ENCODE data around the gene DCN.

DCN gene

DNA sequence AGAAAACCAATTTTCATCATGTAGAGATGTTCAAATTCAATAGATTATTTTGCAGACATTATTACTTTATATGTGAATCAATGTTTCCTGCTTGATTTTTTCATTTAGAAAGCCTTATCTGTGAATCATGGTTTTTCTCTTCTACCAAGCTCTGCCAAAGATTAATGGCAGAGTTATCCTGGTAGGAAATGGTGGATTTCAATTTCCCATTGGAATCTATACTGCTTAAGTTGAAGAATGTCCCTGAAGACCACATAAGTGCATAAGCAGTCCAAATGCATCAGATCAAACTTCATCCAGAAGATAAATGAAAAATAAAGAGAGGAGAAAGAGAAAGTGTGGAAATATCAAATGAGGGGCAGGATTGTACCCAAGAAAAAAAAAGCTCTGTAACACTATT, 76.3 kb downstream of the DCN start:
- no peaks in the 10 kb centered on the region for H3K36me3 ChIP-seq (replicated peaks)
- TF ChIP-seq, protein P1, sequence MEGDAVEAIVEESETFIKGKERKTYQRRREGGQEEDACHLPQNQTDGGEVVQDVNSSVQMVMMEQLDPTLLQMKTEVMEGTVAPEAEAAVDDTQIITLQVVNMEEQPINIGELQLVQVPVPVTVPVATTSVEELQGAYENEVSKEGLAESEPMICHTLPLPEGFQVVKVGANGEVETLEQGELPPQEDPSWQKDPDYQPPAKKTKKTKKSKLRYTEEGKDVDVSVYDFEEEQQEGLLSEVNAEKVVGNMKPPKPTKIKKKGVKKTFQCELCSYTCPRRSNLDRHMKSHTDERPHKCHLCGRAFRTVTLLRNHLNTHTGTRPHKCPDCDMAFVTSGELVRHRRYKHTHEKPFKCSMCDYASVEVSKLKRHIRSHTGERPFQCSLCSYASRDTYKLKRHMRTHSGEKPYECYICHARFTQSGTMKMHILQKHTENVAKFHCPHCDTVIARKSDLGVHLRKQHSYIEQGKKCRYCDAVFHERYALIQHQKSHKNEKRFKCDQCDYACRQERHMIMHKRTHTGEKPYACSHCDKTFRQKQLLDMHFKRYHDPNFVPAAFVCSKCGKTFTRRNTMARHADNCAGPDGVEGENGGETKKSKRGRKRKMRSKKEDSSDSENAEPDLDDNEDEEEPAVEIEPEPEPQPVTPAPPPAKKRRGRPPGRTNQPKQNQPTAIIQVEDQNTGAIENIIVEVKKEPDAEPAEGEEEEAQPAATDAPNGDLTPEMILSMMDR (IDR thresholded peaks at IDR 0.05; ENCODE audit: low read depth, low read length, missing control alignments) = no peak
- H3K27me3 ChIP-seq (replicated peaks) = no peaks in the 10 kb centered on the region
- H3K27ac ChIP-seq = no peak overlapping the region
- H3K4me3 ChIP-seq (ENCODE audit: low read depth, low read length) = no peak overlapping the region
- in situ Hi-C loops (cut with HindIII; ENCODE audit: low pct_ligation_motif_present, low sequenced_read_pairs) = no loop called here
- no peak for DNase-seq

DNA sequence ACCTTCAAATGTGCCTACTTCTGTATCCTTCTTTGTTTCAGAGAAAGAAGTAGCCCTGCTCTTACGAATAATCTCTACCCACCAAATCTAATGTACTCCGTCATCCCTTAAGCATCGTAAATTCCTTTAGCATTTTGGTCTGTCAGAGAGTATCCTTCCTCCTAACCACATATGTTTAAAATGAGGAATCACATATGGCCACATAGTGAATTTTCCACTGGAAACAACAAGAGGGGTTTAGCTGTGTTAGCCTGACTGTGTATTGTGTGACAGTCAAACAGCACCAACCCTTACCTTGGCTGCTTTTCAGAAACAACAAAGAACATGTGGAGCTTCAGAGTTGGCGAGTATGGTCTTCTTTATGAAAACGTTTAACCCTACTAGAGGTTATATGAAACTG, 76.8 kb downstream of the DCN start:
- TF ChIP-seq, protein P1 (IDR thresholded peaks at IDR 0.05; ENCODE audit: low read depth, low read length, missing control alignments) = no peak
- Histone ChIP-seq H3K36me3 (replicated peaks) (no peaks in the 10 kb centered on the region), H3K27ac (no peak overlapping the region), H3K4me3 (ENCODE audit: low read depth, low read length) (no peak overlapping the region), H3K27me3 (replicated peaks) (no peaks in the 10 kb centered on the region)
- in situ Hi-C loops (cut with HindIII; ENCODE audit: low pct_ligation_motif_present, low sequenced_read_pairs) = no loop called here
- DNase-seq = no peak

DNA sequence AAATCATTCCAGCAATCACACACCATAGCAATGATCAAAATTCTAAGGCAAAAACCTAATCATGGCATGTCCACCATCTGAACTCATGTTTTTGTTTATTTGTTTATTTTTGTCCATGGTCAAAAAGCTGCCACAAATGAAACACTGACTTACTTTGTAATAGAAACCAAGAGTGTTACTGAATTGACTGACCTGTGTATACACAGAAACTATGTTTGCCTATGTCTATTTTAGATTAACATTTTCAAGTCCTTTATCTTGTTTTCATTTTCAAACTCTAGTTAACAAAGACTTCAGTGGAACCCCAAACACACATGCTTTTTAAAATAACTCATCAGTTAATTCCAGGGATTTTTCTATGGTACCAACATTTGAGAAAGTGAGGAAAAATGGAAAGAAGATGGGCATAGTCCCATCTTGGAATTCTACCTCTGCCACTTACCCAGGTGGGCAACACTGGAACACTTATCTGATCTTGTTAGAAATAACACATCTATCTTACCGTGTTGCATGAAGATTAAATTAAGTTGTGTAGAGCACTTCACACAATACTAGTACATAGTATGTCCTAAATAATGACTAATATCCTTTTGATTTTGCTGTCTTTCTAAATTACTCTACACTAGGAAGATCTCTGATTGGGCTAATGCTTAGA, 77.7 kb downstream of the DCN start:
- in situ Hi-C loops (cut with HindIII; ENCODE audit: low pct_ligation_motif_present, low sequenced_read_pairs) = no loop called here
- TF ChIP-seq, protein P1 (IDR thresholded peaks at IDR 0.05; ENCODE audit: low read depth, low read length, missing control alignments) = no peak
- no peak overlapping the region for H3K4me3 ChIP-seq (ENCODE audit: low read depth, low read length)
- no peak overlapping the region for H3K27ac ChIP-seq
- H3K36me3 ChIP-seq (replicated peaks) = no peaks in the 10 kb centered on the region
- H3K27me3 ChIP-seq (replicated peaks) = no peaks in the 10 kb centered on the region
- DNase-seq = no peak

DNA sequence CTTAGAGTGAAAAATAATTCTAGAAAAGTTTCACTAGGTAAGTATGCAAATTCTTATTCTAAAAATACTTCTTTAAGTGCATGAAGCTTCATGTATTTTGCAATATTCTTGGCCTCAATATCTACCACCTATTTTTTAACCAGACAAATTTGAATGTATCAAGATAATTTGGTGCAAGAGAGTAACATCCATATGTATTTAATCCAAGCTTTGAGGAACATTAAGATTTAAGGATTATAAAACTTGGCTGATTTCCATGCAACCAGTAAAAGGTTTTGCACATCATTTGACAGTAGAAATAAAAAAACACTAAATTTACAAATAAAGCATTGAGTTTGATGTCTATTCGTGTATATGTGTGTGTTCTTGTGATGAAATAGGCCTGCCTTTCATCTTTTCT, 79.0 kb downstream of the DCN start:
- H3K27me3 ChIP-seq (replicated peaks) = no peaks in the 10 kb centered on the region
- no peak overlapping the region for H3K4me3 ChIP-seq (ENCODE audit: low read depth, low read length)
- no peak for DNase-seq
- in situ Hi-C loops (cut with HindIII; ENCODE audit: low pct_ligation_motif_present, low sequenced_read_pairs) = no loop called here
- no peak overlapping the region for H3K27ac ChIP-seq
- TF ChIP-seq, protein P1 (IDR thresholded peaks at IDR 0.05; ENCODE audit: low read depth, low read length, missing control alignments) = no peak
- no peaks in the 10 kb centered on the region for H3K36me3 ChIP-seq (replicated peaks)

DNA sequence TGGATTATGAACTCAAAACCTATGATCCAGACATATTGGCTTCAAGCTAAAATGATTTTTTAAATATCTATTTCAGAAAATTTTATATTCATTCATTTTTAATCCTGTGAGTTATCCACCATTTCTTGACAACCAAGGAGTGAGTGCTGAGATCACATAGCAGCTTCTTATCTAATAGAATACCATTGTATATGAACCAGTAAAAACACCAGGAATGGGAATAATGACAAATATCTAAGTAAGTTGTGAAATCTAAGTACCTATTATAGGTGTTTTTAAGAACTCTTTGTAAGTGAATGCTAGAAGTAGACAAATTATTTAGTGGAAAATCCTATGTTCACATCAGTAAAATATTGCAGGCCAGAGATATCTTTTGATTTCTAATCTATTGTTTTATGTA, 79.5 kb downstream of the DCN start:
- TF ChIP-seq, protein P1 (IDR thresholded peaks at IDR 0.05; ENCODE audit: low read depth, low read length, missing control alignments) = no peak
- Histone ChIP-seq H3K27me3 (replicated peaks) (no peaks in the 10 kb centered on the region), H3K4me3 (ENCODE audit: low read depth, low read length) (no peak overlapping the region), H3K36me3 (replicated peaks) (no peaks in the 10 kb centered on the region), H3K27ac (no peak overlapping the region)
- DNase-seq = no peak
- in situ Hi-C loops (cut with HindIII; ENCODE audit: low pct_ligation_motif_present, low sequenced_read_pairs) = no loop called here

DNA sequence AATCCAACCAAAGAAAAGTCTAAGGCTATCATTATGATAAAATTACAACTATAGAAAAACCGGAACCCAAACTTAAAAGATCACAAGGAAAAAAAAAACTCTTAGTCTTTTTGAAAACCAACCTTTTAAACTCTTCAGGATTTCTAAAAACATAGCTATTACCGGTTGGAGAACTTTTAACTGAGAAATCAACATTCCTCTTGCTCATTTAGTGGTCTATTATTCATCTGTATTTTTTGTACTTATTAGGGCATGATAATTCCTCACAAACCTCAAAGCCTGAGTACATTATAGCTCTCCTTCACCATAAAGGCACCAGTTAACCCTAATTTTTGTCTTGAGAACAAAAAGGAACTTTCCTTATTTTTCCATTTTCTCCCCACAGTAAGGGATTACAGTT, 81.7 kb downstream of the DCN start:
- no peak overlapping the region for H3K27ac ChIP-seq
- H3K4me3 ChIP-seq (ENCODE audit: low read depth, low read length) = no peak overlapping the region
- H3K27me3 ChIP-seq (replicated peaks) = no peaks in the 10 kb centered on the region
- in situ Hi-C loops (cut with HindIII; ENCODE audit: low pct_ligation_motif_present, low sequenced_read_pairs) = no loop called here
- DNase-seq = no peak
- H3K36me3 ChIP-seq (replicated peaks) = no peaks in the 10 kb centered on the region
- TF ChIP-seq, protein P1 (IDR thresholded peaks at IDR 0.05; ENCODE audit: low read depth, low read length, missing control alignments) = no peak
